K562 (cell line): ENCODE results near the gene COMMD10. TPM values are rescaled to one million over a fixed set of nuclear protein-coding genes. Genes with fewer than 3 reads are reported as not detected.

Experiments used
- ATAC-seq: fragments of 200-7000 bp; cut with Tn5 transposase; 3 replicates; pipeline ENCODE4 v1.9.1; 2020; ENCODE audit warnings: moderate library complexity
- BruUV-seq: library from RNA; stranded (reverse); fragments of 400-500 nt; replicated peaks from 2 replicates; lab custom pipeline; 2021; lab: Mats Ljungman, UMichigan
- CTCF ChIA-PET: fragments of 300-600 bp; formaldehyde crosslinking; extraction: SDS; loops from one replicate; lab custom pipeline; 2021; ENCODE audit warnings: low intra/inter-chr PET ratio; lab: Yijun Ruan, JAX
- POLR2A ChIA-PET: fragments of 300-600, 350-650 bp; sonication (Branson Sonifier 250); formaldehyde crosslinking; extraction: SDS; loops from one replicate; lab custom pipeline; 2021; ENCODE audit warnings: antibody characterized with exemption, inconsistent platforms; lab: Yijun Ruan, JAX
- DNase-seq, 4 experiments: peaks; one replicate each; pipeline versions ENCODE4 v3.0.0 to v3.0.0-alpha.2; 2011 to 2018; ENCODE audit warnings: low spot score in 3 of 4, mixed read lengths in 3 of 4; ENCODE audit errors: extremely low read depth in 1 of 4
- FAIRE-seq: peaks from 2 replicates; lab custom pipeline; 2011; peaks lifted over from hg19 to GRCh38; lab: Jason Lieb, UNC
- H2AFZ ChIP-seq: 2 replicates; pipeline ENCODE4 v1.6.0; 2011; ENCODE audit warnings: low read depth, low read length, control low read depth, inconsistent platforms
- H3K27ac ChIP-seq: fragments of 200-600 bp; 3 replicates; pipeline ENCODE4 v1.8.0; 2011; ENCODE audit warnings: low read depth, mild to moderate bottlenecking, control low read depth, inconsistent platforms, low read length, moderate library complexity, mixed read lengths; ENCODE audit errors: extremely low read depth
- H3K27me3 ChIP-seq, 2 experiments: fragments of 300-600 bp in 1 of 2; 2 replicates in 1 of 2; 3 replicates in 1 of 2; pipeline versions ENCODE4 v1.6.0 to v1.8.0; 2011; ENCODE audit warnings: inconsistent platforms in 2 of 2, low read length in 2 of 2, mild to moderate bottlenecking in 1 of 2, mixed read lengths in 1 of 2, moderate library complexity in 1 of 2; ENCODE audit not compliant: control insufficient read depth in 2 of 2, insufficient read depth in 2 of 2
- H3K36me3 ChIP-seq: fragments of 300-600 bp; 3 replicates; pipeline ENCODE4 v1.8.0; 2011; ENCODE audit warnings: mild to moderate bottlenecking, low read length, inconsistent platforms; ENCODE audit not compliant: control insufficient read depth, insufficient read depth
- H3K4me1 ChIP-seq, 2 experiments: fragments of 200-600 bp in 1 of 2; replicated peaks in 1 of 2; 2 replicates in 1 of 2; 3 replicates in 1 of 2; pipeline versions ENCODE4 v1.5.1 to v1.8.0; 2011; ENCODE audit warnings: inconsistent platforms in 2 of 2, low read length in 2 of 2, mild to moderate bottlenecking in 1 of 2, mixed read lengths in 1 of 2, moderate library complexity in 1 of 2; ENCODE audit not compliant: control insufficient read depth in 2 of 2, insufficient read depth in 2 of 2
- H3K4me2 ChIP-seq: 2 replicates; pipeline ENCODE4 v1.6.1; 2011; ENCODE audit warnings: low read length, control low read depth, inconsistent platforms, mixed read lengths; ENCODE audit not compliant: insufficient read depth
- H3K4me3 ChIP-seq: fragments of 200-600 bp; sonication (generic), shearing (Covaris generic); 2 replicates; pipeline ENCODE4 v1.5.1; 2016; ENCODE audit warnings: control low read depth, inconsistent platforms
- H3K79me2 ChIP-seq: fragments of 200-600 bp; 3 replicates; pipeline ENCODE4 v1.8.0; 2011; ENCODE audit warnings: low read length, inconsistent platforms; ENCODE audit not compliant: control insufficient read depth, insufficient read depth
- H3K9ac ChIP-seq, 2 experiments: 2 replicates each; pipeline versions ENCODE4 v1.6.0 to v1.6.1; 2011; ENCODE audit warnings: low read depth in 2 of 2, low read length in 2 of 2, control low read depth in 1 of 2, inconsistent platforms in 1 of 2, mild to moderate bottlenecking in 1 of 2, mixed read lengths in 1 of 2; ENCODE audit not compliant: insufficient read depth in 1 of 2
- H3K9me1 ChIP-seq: one replicate; pipeline ENCODE4 v1.6.0; 2011; ENCODE audit warnings: inconsistent platforms, mild to moderate bottlenecking, low read length, moderate library complexity; ENCODE audit not compliant: control insufficient read depth, insufficient read depth
- H3K9me3 ChIP-seq: replicated peaks from 2 replicates; pipeline ENCODE4 v1.5.1; 2011; ENCODE audit warnings: low read depth, low read length, inconsistent platforms; ENCODE audit not compliant: control insufficient read depth, insufficient read depth
- H4K20me1 ChIP-seq: replicated peaks from 2 replicates; pipeline ENCODE4 v1.6.1; 2011; ENCODE audit warnings: low read length, inconsistent platforms, mixed read lengths; ENCODE audit not compliant: control insufficient read depth, insufficient read depth
- BCOR ChIP-seq: fragments of 450-650 bp; IDR thresholded peaks from 2 replicates; pipeline ENCODE4 v1.6.1; 2016
- BRD9 ChIP-seq: fragments of 450-650 bp; IDR thresholded peaks from 2 replicates; pipeline ENCODE4 v1.6.1; 2018; ENCODE audit warnings: low read depth; ENCODE audit not compliant: partially characterized antibody
- GABPA ChIP-seq: fragments of 200-800 bp; sonication (Bioruptor generic); conservative IDR thresholded peaks from 2 replicates; pipeline ENCODE4 v1.6.1; 2016; ENCODE audit warnings: low read depth, missing genetic modification characterization, missing compliant biosample characterization
- GTF2A2 ChIP-seq: IDR thresholded peaks from 2 replicates; pipeline ENCODE4 v1.6.1; 2016; ENCODE audit warnings: mild to moderate bottlenecking, missing genetic modification characterization, missing compliant biosample characterization
- MAZ ChIP-seq, 2 experiments: fragments of 450-650 bp in 1 of 2; sonication (generic) in 1 of 2; formaldehyde crosslinking; IDR thresholded peaks in 1 of 2; conservative IDR thresholded peaks in 1 of 2; 2 replicates each; pipeline versions ENCODE4 v1.4.0 to v1.5.0; 2020; ENCODE audit warnings: mild to moderate bottlenecking in 1 of 2, missing genetic modification reagents in 1 of 2
- MEIS2 ChIP-seq: fragments of 450-650 bp; IDR thresholded peaks from 2 replicates; pipeline ENCODE4 v1.6.1; 2014; ENCODE audit warnings: mild to moderate bottlenecking; ENCODE audit not compliant: partially characterized antibody
- PHB2 ChIP-seq: fragments of 450-650 bp; IDR thresholded peaks from 2 replicates; pipeline ENCODE4 v1.6.1; 2017; ENCODE audit warnings: low read depth
- PML ChIP-seq: IDR thresholded peaks from 2 replicates; pipeline ENCODE4 v1.6.1; 2012; ENCODE audit warnings: low read length, inconsistent platforms
- PYGO2 ChIP-seq: fragments of 450-650 bp; IDR thresholded peaks from 2 replicates; pipeline ENCODE4 v1.6.1; 2016; ENCODE audit warnings: mild to moderate bottlenecking, missing genetic modification characterization, moderate library complexity, missing compliant biosample characterization
- SMARCB1 ChIP-seq: IDR thresholded peaks from 2 replicates; pipeline ENCODE4 v1.6.1; 2011; ENCODE audit warnings: improper control_type of control experiment, low read depth; ENCODE audit not compliant: insufficient read length
- SRF ChIP-seq, 2 experiments: fragments of 250-450, 450-650 bp in 1 of 2; sonication (Bioruptor Pico) in 1 of 2; sonication (generic) in 1 of 2; formaldehyde crosslinking; IDR thresholded peaks; 2 replicates each; pipeline versions ENCODE4 v1.5.0 to v1.5.1; 2020 to 2022; ENCODE audit warnings: mild to moderate bottlenecking in 1 of 2, missing genetic modification reagents in 1 of 2
- SUPT5H ChIP-seq: fragments of 450-650 bp; IDR thresholded peaks from 2 replicates; pipeline ENCODE4 v1.6.1; 2016
- ZNF121 ChIP-seq: sonication (generic); formaldehyde crosslinking; conservative IDR thresholded peaks from 2 replicates; pipeline ENCODE4 v1.8.0; 2022; ENCODE audit warnings: missing genetic modification reagents
- ZNF263 ChIP-seq: sonication (generic); formaldehyde crosslinking; IDR thresholded peaks from 2 replicates; pipeline ENCODE4 v1.8.0; 2022; ENCODE audit warnings: mild to moderate bottlenecking, missing genetic modification reagents, borderline replicate concordance
- ZNF583 ChIP-seq: fragments of 250-450 bp; sonication (Bioruptor Pico); IDR thresholded peaks from 2 replicates; pipeline ENCODE4 v1.4.0; 2020
- WGBS: fragments of 100-300 bp; shearing (Covaris generic); methylation state at CpG from one replicate; pipeline ENCODE4 v1.1.6; 2016; ENCODE audit warnings: low coverage, mixed read lengths; ENCODE audit not compliant: insufficient coverage; ENCODE audit errors: missing lambda C conversion rate; 5-methylcytosine and 5-hydroxymethylcytosine counted together
- in situ Hi-C: fragments of 300-500 bp; cut with MboI; formaldehyde crosslinking; loops from 4 replicates; pipeline ENCODE4 v1.15.0; 2018; ENCODE audit warnings: inconsistent platforms, mixed read lengths
- intact Hi-C: fragments of 100-400 bp; cut with micrococcal nuclease; formaldehyde crosslinking; loops from 2 replicates; pipeline ENCODE4 v1.14.2; 2022
- polyA plus RNA-seq, 8 experiments: library from polyadenylated mRNA; depleted of rRNA in 4 of 8; stranded (reverse) in 5 of 8; unstranded in 3 of 8; fragments of >200 nt; fragmentation: Nextera tagmentation in 2 of 8; fragmentation: Illumina TruSeq in 1 of 8; extraction: Ambion mirVana in 2 of 8; extraction: Trizol in 1 of 8; gene quantifications; 2 replicates each; pipeline versions ENCODE4 v1.2.1 to v1.2.3, GENCODE V29; 2011 to 2014; ENCODE audit warnings: inconsistent platforms in 1 of 8, missing spikeins in 1 of 8
- total RNA-seq, 7 experiments: library from RNA; depleted of rRNA in 6 of 7; stranded (reverse); fragments of >200 nt in 6 of 7; fragmentation: Illumina TruSeq in 2 of 7; extraction: Trizol in 2 of 7; gene quantifications; 2 replicates each; pipeline versions ENCODE4 v1.2.1 to v1.2.3, GENCODE V29; 2011 to 2021; ENCODE audit warnings: low replicate concordance in 1 of 7
- TF ChIP-seq, protein P1 (sequence below): sonication (generic); formaldehyde crosslinking; IDR thresholded peaks from 2 replicates; pipeline ENCODE4 v1.8.1; 2023; ENCODE audit warnings: mild to moderate bottlenecking, missing genetic modification reagents
- TF ChIP-seq, protein P2 (sequence below), 2 experiments: fragments of 450-650 bp in 1 of 2; sonication (generic) in 1 of 2; formaldehyde crosslinking; conservative IDR thresholded peaks; 2 replicates each; pipeline versions ENCODE4 v1.4.0 to v1.8.1; 2020 to 2022; ENCODE audit warnings: mild to moderate bottlenecking in 1 of 2, missing genetic modification reagents in 1 of 2
- TF ChIP-seq, protein P3 (sequence below): sonication (generic); formaldehyde crosslinking; IDR thresholded peaks from 2 replicates; pipeline ENCODE4 v1.8.1; 2022; ENCODE audit warnings: missing genetic modification reagents

COMMD10 gene
- total and polyA plus RNA-seq, 9 of the 15 experiments (the other 6 are each of a cell fraction or from before 2014, with no cell fraction given), result 17.9 to 101 (median 28.0) TPM

DNA sequence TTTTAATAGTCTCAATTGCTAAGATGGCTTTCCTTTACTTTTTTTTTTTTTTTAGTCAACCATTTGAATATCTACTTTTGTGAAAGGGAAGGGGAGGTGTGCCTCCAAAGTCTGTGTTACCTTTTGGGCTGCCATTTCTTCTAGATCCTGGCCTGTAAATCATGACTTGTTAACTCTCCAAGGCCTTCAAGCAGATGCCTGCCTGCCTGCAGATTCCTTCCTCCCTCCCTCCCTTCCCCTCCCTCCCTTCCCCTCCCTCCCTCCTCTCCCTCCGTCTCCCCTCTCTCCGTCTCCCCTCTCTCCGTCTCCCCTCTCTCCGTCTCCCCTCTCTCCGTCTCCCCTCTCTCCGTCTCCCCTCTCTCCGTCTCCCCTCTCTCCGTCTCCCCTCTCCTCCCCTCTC, 73.1 kb downstream of the COMMD10 start:
- FAIRE-seq, result no peak
- Histone ChIP-seq H4K20me1 (no peaks in the 10 kb centered on the region), H3K4me1 (no peaks in the 10 kb centered on the region), H3K9me1 (no peaks in the 10 kb centered on the region)
- intact Hi-C loops, result no loop called here
- TF ChIP-seq ZNF121 (CRISPR knock-in tag) (no peak), SRF (CRISPR knock-in tag; IDR thresholded peaks at IDR 0.05) (no peak), GTF2A2 (tag) (no peak), BCOR (no peak), SUPT5H (no peak), SMARCB1 (no peak), GABPA (no peak), ZNF583 (CRISPR knock-in tag) (no peak), ZNF263 (CRISPR knock-in tag) (no peak), PHB2 (no peak), MAZ (CRISPR knock-in tag; conservative IDR thresholded peaks at IDR 0.05 in 1 of 2, IDR thresholded peaks at IDR 0.05 in 1 of 2) (no peak), PML (no peak), PYGO2 (tag) (no peak), MEIS2 (no peak), BRD9 (no peak)
- TF ChIP-seq, protein P1, sequence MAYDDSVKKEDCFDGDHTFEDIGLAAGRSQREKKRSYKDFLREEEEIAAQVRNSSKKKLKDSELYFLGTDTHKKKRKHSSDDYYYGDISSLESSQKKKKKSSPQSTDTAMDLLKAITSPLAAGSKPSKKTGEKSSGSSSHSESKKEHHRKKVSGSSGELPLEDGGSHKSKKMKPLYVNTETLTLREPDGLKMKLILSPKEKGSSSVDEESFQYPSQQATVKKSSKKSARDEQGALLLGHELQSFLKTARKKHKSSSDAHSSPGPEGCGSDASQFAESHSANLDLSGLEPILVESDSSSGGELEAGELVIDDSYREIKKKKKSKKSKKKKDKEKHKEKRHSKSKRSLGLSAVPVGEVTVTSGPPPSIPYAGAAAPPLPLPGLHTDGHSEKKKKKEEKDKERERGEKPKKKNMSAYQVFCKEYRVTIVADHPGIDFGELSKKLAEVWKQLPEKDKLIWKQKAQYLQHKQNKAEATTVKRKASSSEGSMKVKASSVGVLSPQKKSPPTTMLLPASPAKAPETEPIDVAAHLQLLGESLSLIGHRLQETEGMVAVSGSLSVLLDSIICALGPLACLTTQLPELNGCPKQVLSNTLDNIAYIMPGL, result no peak
- TF ChIP-seq, protein P2, sequence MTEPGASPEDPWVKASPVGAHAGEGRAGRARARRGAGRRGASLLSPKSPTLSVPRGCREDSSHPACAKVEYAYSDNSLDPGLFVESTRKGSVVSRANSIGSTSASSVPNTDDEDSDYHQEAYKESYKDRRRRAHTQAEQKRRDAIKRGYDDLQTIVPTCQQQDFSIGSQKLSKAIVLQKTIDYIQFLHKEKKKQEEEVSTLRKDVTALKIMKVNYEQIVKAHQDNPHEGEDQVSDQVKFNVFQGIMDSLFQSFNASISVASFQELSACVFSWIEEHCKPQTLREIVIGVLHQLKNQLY (CRISPR knock-in tag; conservative IDR thresholded peaks at IDR 0.05), result no peak
- TF ChIP-seq, protein P3, sequence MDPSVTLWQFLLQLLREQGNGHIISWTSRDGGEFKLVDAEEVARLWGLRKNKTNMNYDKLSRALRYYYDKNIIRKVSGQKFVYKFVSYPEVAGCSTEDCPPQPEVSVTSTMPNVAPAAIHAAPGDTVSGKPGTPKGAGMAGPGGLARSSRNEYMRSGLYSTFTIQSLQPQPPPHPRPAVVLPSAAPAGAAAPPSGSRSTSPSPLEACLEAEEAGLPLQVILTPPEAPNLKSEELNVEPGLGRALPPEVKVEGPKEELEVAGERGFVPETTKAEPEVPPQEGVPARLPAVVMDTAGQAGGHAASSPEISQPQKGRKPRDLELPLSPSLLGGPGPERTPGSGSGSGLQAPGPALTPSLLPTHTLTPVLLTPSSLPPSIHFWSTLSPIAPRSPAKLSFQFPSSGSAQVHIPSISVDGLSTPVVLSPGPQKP (CRISPR knock-in tag), result no peak
- TF ChIP-seq, all 486 proteins: peak for 0
- no peak for ATAC-seq
- no TSS peak for BruUV-seq
- in situ Hi-C loops, result no loop called here
- POLR2A ChIA-PET, result no interaction called here
- CTCF ChIA-PET, result interaction anchor here (0.7 kb wide), 1 partner anchor 348 kb away, joined by 3 read pairs; no protein-coding TSS in a partner anchor
- no peaks in the 10 kb centered on the region for H3K27me3 ChIP-seq
- no peak overlapping the region for H3K4me2 ChIP-seq
- no peak overlapping the region for H2AFZ ChIP-seq
- no CpG with 5 or more reads among the region's 8 CpGs for WGBS
- no peak overlapping the region for H3K27ac ChIP-seq
- no peaks in the 10 kb centered on the region for H3K9me3 ChIP-seq
- no peaks in the 10 kb centered on the region for H3K36me3 ChIP-seq
- no peaks in the 10 kb centered on the region for H3K79me2 ChIP-seq
- H3K4me3 ChIP-seq, result no peak overlapping the region
- DNase-seq, result no peak
- no peak overlapping the region for H3K9ac ChIP-seq
